Muscle of leg (tissue), 11 donors: Measurements from ENCODE around the gene TTLL3. TPM values are rescaled to one million over a fixed set of nuclear protein-coding genes. Genes with fewer than 3 reads are reported as not detected.
"Not testable (repeated sequence)": the region's sequence is repeated elsewhere in the genome, so short reads cannot be mapped to it uniquely, and the experiment has no call there.

ENCODE experiments used
- DNase-seq: peaks from one replicate; pipeline ENCODE4 v3.0.0; 2013
- H3K27ac ChIP-seq: one replicate; pipeline ENCODE4 v1.5.1; 2013; ENCODE audit warnings: mild to moderate bottlenecking, low read length, control low read depth
- H3K27me3 ChIP-seq: one replicate; pipeline ENCODE4 v1.6.1; 2013; ENCODE audit warnings: low read length; ENCODE audit not compliant: control insufficient read depth, insufficient read depth
- H3K36me3 ChIP-seq: one replicate; pipeline ENCODE4 v1.6.1; 2013; ENCODE audit warnings: low read length; ENCODE audit not compliant: control insufficient read depth, insufficient read depth
- H3K4me1 ChIP-seq: one replicate; pipeline ENCODE4 v1.6.1; 2013; ENCODE audit warnings: low read length; ENCODE audit not compliant: control insufficient read depth, insufficient read depth
- H3K4me3 ChIP-seq: one replicate; pipeline ENCODE4 v1.5.1; 2013; ENCODE audit warnings: low read length, control low read depth
- H3K9me3 ChIP-seq: replicated peaks from 2 replicates; pipeline ENCODE4 v1.6.1; 2013; ENCODE audit warnings: low read depth, low read length; ENCODE audit not compliant: control insufficient read depth
- WGBS: methylation state at CpG from one replicate; pipeline ENCODE4 v1.1.5; 2013; ENCODE audit warnings: missing lambda C conversion rate; ENCODE audit not compliant: insufficient coverage; 5-methylcytosine and 5-hydroxymethylcytosine counted together
- polyA plus RNA-seq, 8 donors: library from polyadenylated mRNA; unstranded; fragments of 120-200 nt; gene quantifications; one replicate each; pipeline versions ENCODE4 v1.2.1 to v1.2.3, GENCODE V29; 2013; ENCODE audit warnings: inconsistent platforms in 1 of 8, low replicate concordance in 1 of 8; ENCODE audit not compliant: insufficient read length in 8 of 8, insufficient read depth in 1 of 8
- total RNA-seq: library from RNA; stranded (reverse); fragments of 120-200 nt; gene quantifications from one replicate; pipeline ENCODE4 v1.2.4, GENCODE V29; 2013

TTLL3 gene
- total and polyA plus RNA-seq, 9 donors: 12.6 to 35.7 (median 23.8) TPM

DNA sequence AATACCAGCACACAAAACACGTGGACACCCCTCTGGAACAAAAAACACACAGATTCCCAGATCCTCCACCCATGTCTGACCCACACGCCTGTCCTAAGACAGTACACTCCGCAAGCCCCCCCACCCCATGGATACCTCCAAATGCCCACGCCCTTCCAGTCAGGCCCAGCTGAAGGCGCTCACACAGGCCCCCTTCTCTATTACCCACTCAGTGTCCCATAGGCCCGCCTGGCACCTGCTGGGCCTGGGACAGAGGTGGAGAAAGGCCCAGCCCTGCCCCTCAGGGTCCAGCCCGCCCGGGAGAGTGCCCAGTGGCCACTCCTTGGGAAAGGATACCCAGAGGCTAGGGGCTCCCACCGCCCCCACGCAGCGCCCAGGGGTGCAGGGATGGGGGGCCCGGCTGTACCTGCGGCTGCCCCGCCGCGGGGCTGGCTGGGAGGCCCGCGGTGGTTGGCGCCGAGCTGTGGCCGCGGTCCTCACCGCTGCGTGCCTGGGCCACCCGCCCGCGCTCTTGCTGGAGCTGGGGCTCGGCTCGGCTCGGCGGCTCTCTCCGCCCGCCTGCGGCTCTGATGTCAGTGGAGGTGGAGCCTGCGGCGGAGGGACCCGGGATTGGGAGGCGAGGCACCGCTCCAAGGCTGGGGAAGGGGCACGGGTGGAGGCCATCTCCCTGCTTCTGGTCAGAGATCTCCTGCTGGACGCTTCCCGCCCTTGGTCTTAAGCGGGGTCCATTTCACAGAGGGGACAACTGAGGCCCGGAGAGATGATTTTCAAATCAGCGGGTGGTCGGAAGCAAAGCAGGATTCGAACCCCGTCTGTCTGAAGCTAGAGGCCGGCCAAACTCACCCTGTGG, 40.4 kb upstream of the TTLL3 start, which contains the start of gene CAMK1:
Gene CAMK1 (minus strand): TSS at position 522 of the 850 bp plus-strand sequence. CDS start 2,198 bp downstream, outside the sequence.
- Histone ChIP-seq H3K27ac (peak within 1 kb of the TSS; percentile 60), H3K4me3 (peak within 1 kb of the TSS; percentile 66), H3K4me1 (peaks cover 33% of the 10 kb centered on the region), H3K36me3 (peaks cover 15% of the 10 kb centered on the region), H3K9me3 (no peaks in the 10 kb centered on the region), H3K27me3 (no peaks in the 10 kb centered on the region)
- 3% methylated on average over 48 of the region's 49 CpGs for WGBS
- peak; percentile 91 for DNase-seq

DNA sequence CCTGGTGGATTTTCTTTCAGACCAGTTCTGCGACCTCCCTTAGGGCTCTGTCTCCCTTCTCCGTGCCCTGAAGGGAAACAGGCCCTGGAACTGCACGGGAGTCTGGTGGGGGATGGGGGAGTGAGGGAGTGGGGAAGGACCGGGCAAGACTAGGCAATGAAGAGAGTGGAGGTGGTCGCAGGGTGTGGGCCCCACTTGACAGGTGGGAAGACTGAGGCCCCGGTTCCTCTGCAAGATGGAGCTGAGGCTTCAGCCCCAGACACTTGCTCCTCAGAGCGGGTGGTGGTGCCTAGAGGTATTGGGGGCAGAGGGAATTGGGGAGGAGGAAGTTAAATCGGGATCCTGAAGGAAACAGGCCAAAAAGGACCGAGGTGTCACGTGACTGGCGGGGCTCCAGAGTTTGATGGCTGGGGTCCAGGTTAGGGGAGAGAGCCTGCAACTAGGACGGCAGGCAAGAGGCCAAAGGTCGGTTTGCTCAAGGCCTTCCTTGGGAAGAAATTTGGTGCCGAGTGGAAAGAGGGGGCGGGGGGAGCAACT, 39.7 kb upstream of the TTLL3 start:
- WGBS: 10% methylated on average over 11 of the region's 15 CpGs
- peak; percentile 88 for DNase-seq
- Histone ChIP-seq H3K4me1 (peaks cover 33% of the 10 kb centered on the region), H3K36me3 (peaks cover 11% of the 10 kb centered on the region), H3K4me3 (peak overlapping the region; percentile 66), H3K9me3 (no peaks in the 10 kb centered on the region), H3K27ac (peak overlapping the region; percentile 43), H3K27me3 (no peaks in the 10 kb centered on the region)

DNA sequence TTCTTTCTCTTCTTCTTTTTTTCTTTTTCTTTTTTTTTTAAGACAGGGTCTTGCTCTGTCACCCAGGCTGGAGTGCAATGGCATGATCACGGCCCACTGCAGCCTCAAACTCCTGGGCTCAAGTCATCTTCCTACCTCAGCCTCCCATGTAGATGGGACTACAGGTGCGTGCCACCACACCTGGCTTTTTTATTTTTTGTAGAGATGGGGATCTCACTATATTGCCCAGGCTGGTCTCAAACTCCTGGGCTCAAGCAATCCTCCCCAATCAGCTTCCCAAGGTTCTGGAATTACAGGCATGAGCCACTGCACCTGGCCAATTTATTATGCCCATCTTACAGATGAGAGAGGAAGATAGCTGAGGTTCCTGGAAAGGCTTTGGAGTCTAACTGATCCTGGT, 39.1 kb upstream of the TTLL3 start:
- not testable (repeated sequence) for H3K27me3 ChIP-seq, H3K4me3 ChIP-seq, DNase-seq, H3K9me3 ChIP-seq, H3K36me3 ChIP-seq, H3K27ac ChIP-seq
- WGBS: no CpG with 5 or more reads among the region's 2 CpGs
- H3K4me1 ChIP-seq: peaks cover 33% of the 10 kb centered on the region

DNA sequence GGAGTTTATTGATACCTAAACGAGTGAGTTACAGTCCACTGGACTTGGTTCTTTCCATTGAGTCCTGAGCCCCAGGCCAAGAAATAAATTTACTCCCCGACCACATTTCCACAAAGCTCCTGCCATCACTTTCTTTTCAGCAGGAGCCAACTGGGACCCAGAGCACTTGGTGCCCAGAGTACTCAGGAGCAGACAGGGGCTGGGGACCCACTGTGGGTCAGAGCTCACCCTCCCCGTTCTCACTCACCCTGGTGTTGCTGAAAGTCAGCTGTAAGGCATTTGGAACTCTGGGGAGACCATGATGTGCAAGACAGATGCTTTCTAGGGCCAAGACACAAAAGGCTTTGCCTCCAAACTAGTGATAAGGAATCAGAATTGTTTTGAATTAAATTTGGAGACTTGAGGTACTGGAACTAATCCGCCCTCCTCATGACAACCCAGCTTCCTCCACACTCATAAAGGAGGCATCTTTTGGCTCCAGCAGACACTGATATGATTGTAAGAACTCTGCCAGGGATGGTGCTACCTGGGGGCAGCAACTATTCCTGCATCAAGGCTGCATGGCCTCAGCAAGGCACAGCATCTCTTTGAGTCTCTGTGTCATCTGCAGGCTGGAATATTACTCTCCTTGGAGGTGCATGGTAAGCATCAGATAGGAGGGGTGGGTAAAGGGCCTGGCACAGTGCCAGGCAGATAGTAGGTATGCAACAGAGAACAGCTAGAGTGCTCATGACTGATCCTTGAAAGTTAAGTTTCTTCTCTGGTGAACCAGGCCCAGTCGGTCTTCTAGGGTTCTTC, 33.0 kb upstream of the TTLL3 start:
- no peak overlapping the region for H3K27ac ChIP-seq
- H3K4me1 ChIP-seq: peaks cover 12% of the 10 kb centered on the region
- DNase-seq: no peak
- WGBS: 67% methylated on average over 2 of the region's 5 CpGs
- no peaks in the 10 kb centered on the region for H3K27me3 ChIP-seq
- no peaks in the 10 kb centered on the region for H3K9me3 ChIP-seq
- H3K4me3 ChIP-seq: no peak overlapping the region
- peaks cover 21% of the 10 kb centered on the region for H3K36me3 ChIP-seq

DNA sequence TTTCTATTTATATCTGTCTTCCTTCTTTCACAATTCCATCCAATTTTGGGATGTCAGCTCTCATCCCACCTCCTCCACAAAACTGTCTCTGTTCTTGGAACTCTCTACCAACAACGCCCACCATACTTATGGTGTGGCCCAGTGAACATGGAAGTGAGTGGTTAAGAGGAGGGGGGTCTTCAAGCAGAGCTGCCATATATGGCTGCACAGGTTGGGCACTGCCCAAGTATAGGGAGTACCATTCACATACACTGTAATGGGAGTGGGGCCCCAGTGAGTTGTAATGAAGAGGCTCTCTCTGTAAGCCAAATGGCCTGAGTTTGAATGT, 32.4 kb upstream of the TTLL3 start:
- Histone ChIP-seq H3K9me3 (no peaks in the 10 kb centered on the region), H3K4me1 (peaks cover 12% of the 10 kb centered on the region), H3K4me3 (no peak overlapping the region), H3K36me3 (peaks cover 24% of the 10 kb centered on the region), H3K27ac (no peak overlapping the region), H3K27me3 (no peaks in the 10 kb centered on the region)
- WGBS: no CpG with 5 or more reads among the region's 1 CpG
- DNase-seq: no peak

DNA sequence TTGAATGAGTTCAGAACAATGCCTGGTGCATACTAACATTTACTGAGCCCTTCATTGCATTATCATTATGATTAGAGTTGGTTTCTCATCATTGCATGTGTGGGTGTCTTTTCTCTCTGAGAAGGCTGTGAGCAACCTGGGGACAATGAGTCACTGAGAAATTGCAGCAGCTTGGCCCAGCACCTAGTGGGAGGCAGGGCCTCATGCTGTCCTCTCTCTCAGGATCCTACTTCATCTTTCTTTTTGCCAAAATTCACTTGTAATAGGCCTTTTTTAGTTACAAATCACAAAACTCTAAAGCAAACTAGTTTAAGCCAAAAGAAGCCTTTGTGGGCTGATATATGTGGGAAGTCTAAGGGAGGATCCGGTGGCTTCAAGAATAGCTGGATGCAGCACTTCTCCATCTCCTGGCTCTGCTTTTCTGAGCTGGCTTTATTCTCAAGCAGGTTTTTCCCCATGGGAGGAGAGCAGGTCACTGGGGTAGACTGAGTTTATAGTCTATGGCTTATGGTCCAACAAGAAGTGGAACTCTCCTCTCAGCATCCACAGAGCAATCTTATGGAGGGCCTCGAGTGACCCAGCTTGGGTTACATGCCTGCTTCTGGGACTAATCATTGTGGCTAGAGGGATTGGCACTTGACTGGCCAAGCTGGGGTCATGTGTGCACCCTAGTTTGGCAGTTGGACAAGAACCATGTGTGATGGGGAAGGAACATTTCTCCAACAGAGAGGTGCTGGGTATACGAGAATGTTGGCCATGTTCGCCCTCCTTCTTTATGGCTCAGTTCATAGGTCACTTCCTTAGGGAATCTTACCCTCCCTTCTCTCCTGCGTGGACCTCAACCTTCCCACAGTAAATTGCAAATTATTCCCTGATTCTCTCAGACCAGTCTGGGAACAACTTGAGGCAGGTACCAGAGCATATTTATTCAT, 31.7 kb upstream of the TTLL3 start:
- Histone ChIP-seq H3K27me3 (no peaks in the 10 kb centered on the region), H3K4me1 (peaks cover 12% of the 10 kb centered on the region), H3K4me3 (no peak overlapping the region), H3K9me3 (no peaks in the 10 kb centered on the region), H3K36me3 (peaks cover 26% of the 10 kb centered on the region), H3K27ac (peak overlapping the region; percentile 7)
- DNase-seq: peak; percentile 66
- 60% methylated on average over 3 of the region's 5 CpGs for WGBS

DNA sequence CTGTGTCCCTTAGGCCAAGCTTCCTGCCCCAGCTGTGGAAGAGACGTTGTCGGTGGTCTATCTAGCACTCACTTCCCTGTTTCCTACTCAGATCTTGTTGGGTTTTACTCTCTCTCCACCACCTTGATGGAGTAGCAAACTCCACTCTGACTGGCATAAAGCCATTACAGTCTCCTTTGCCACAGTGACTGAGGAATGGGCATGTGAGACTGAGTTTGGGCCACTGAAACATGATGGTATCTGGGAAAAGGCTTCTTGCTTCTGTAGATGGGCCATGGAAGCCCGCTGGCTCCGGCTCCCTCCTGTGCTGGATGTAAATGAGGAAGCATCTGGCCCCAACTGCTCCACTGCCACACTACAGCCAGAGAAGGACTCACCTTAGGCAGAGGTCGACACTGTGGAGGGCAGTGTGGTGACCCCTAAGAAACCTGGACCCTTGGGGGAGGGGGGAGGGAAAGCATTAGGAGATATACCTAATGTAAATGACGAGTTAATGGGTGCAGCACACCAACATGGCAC, 30.9 kb upstream of the TTLL3 start:
- H3K4me3 ChIP-seq: no peak overlapping the region
- no peaks in the 10 kb centered on the region for H3K27me3 ChIP-seq
- peaks cover 33% of the 10 kb centered on the region for H3K36me3 ChIP-seq
- peaks cover 12% of the 10 kb centered on the region for H3K4me1 ChIP-seq
- H3K27ac ChIP-seq: no peak overlapping the region
- WGBS: 92% methylated on average over 2 of the region's 6 CpGs
- DNase-seq: no peak
- no peaks in the 10 kb centered on the region for H3K9me3 ChIP-seq

DNA sequence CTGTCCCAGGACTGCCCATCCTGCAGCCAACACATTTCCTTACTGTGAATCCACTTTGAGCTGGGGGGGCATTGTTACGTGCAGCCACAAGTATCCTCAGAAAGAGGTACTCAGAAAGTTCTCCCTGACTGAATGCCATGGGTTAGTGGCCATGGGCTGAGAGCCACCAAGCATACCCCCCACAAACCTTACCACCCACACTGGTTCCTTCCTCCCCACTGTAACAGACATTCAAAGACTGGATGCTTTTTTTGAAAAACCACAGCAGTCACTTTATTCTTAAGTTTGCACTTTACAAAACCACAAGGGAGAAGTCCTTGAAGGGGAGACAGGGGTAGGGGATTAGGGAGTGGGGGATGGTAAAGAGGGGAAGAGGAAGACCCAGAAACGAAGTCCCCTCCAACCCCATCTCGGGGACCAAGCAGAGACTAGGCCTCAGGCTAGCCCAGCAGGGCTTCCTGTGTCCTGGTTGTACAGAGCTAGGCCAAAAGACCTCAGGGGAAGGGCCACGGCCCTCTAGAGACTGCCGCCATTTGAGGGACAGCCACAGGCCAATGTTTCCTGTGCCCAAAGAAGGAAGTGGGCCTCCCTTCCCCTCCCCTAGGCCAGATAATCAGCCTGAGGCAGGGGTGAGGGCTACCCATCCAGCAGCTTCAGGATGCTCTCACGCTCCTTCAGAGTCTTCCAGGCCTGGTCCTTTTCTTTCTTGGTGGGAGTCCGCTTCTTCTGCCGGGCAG, 30.2 kb upstream of the TTLL3 start:
- H3K4me3 ChIP-seq: no peak overlapping the region
- peaks cover 12% of the 10 kb centered on the region for H3K4me1 ChIP-seq
- H3K27ac ChIP-seq: no peak overlapping the region
- DNase-seq: peak; percentile 60
- H3K9me3 ChIP-seq: no peaks in the 10 kb centered on the region
- H3K36me3 ChIP-seq: peaks cover 39% of the 10 kb centered on the region
- no peaks in the 10 kb centered on the region for H3K27me3 ChIP-seq
- 83% methylated on average over 3 of the region's 8 CpGs for WGBS

DNA sequence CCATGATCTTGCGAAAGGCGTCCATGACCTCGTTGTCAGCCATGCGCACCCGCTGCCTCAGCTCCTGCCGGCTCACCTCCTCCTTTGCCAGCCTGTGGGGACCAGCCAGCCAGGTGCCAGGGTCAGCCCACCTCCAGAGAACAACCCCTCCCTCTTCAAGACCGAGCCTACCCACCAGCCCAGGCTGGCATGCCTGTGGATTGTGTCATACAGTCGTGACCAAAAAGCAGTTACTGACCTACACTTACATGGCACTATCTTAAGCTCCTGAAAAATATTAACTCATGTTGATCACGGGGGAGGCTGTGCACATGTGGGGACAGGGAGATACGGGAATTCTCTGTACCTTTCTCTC, 29.6 kb upstream of the TTLL3 start:
- no peak for DNase-seq
- H3K4me1 ChIP-seq: peaks cover 12% of the 10 kb centered on the region

More for the DNA sequence above, 29.6 kb upstream of the TTLL3 start:
- Histone ChIP-seq H3K27me3 (no peaks in the 10 kb centered on the region), H3K9me3 (no peaks in the 10 kb centered on the region), H3K36me3 (peaks cover 44% of the 10 kb centered on the region), H3K27ac (no peak overlapping the region), H3K4me3 (no peak overlapping the region)
- WGBS: 92% methylated on average over 6 of the region's 10 CpGs
